GM12891 (cell line): Measurements from ENCODE around the gene NAA20.

Experiments
- POLR2A ChIP-seq: IDR thresholded peaks from 2 replicates; pipeline ENCODE4 v1.6.1; 2011; ENCODE audit warnings: low read depth, low read length, control low read depth
- POLR2AphosphoS5 ChIP-seq: IDR thresholded peaks from 2 replicates; pipeline ENCODE4 v1.6.1; 2011; ENCODE audit warnings: low read depth, low read length, control low read depth
- TAF1 ChIP-seq: IDR thresholded peaks from 2 replicates; pipeline ENCODE4 v1.6.1; 2011; ENCODE audit warnings: low read depth, low read length, control low read depth

GRCh38 chr20:20021835-20022234 lies 4.7 kb downstream of the NAA20 start:
- TF ChIP-seq POLR2A: no peak
- TF ChIP-seq POLR2AphosphoS5: no peak
- TF ChIP-seq TAF1: no peak
